Panc1 (cell line): ENCODE data around the gene NHP2.

Source experiments
- POLR2AphosphoS5 ChIP-seq: IDR thresholded peaks from 2 replicates; pipeline ENCODE4 v1.6.1; 2012; ENCODE audit warnings: mild to moderate bottlenecking, low read depth, low read length, moderate library complexity
- REST ChIP-seq, 2 experiments: IDR thresholded peaks; 2 replicates each; pipeline ENCODE4 v1.6.1; 2011 to 2012; ENCODE audit warnings: low read depth in 2 of 2, control low read depth in 1 of 2, low read length in 1 of 2, mild to moderate bottlenecking in 1 of 2, moderate library complexity in 1 of 2; ENCODE audit not compliant: insufficient read depth in 1 of 2
- SIN3A ChIP-seq: IDR thresholded peaks from 2 replicates; pipeline ENCODE4 v1.6.1; 2012; ENCODE audit warnings: low read depth, mild to moderate bottlenecking, low read length, moderate library complexity, borderline replicate concordance; ENCODE audit not compliant: insufficient read depth
- TF ChIP-seq, protein P1 (sequence below): fragments of 450-650 bp; IDR thresholded peaks from 2 replicates; pipeline ENCODE4 v1.5.1; 2017; ENCODE audit warnings: mild to moderate bottlenecking

- TF ChIP-seq, protein P1, sequence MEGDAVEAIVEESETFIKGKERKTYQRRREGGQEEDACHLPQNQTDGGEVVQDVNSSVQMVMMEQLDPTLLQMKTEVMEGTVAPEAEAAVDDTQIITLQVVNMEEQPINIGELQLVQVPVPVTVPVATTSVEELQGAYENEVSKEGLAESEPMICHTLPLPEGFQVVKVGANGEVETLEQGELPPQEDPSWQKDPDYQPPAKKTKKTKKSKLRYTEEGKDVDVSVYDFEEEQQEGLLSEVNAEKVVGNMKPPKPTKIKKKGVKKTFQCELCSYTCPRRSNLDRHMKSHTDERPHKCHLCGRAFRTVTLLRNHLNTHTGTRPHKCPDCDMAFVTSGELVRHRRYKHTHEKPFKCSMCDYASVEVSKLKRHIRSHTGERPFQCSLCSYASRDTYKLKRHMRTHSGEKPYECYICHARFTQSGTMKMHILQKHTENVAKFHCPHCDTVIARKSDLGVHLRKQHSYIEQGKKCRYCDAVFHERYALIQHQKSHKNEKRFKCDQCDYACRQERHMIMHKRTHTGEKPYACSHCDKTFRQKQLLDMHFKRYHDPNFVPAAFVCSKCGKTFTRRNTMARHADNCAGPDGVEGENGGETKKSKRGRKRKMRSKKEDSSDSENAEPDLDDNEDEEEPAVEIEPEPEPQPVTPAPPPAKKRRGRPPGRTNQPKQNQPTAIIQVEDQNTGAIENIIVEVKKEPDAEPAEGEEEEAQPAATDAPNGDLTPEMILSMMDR = peak; percentile 98
- TF ChIP-seq SIN3A (no peak), REST (IDR thresholded peaks at IDR 0.05; ENCODE audit: insufficient read depth in 1 of 2, low read depth in 2 of 2, low read length in 1 of 2) (0 out of 4 replicates have a peak, but pooled peaks of 1 of the 2 experiments have one; percentile 36), POLR2AphosphoS5 (no peak; the same call in 1 of the 2 replicates)
Measured at GRCh38 chr5:178163772-178164735, 10.4 kb upstream of the NHP2 start.
